NCI-H1694 (cell line): ENCODE measurements around the gene OR13A1.
"Not testable (repeated sequence)": the region's sequence is repeated elsewhere in the genome, so short reads cannot be mapped to it uniquely, and the experiment has no call there.

Experiments used
- DNase-seq: peaks from one replicate; lab custom pipeline; 2025; lab: John Stamatoyannopoulos, UW

Gene OR13A1

GRCh38 chr10:45280113-45280760 lies 35.2 kb downstream of the OR13A1 start:
- no peak for DNase-seq

- DNase-seq = no peak
These were observed 35.7 kb downstream of the OR13A1 start for GRCh38 chr10:45279682-45280081.

DNA sequence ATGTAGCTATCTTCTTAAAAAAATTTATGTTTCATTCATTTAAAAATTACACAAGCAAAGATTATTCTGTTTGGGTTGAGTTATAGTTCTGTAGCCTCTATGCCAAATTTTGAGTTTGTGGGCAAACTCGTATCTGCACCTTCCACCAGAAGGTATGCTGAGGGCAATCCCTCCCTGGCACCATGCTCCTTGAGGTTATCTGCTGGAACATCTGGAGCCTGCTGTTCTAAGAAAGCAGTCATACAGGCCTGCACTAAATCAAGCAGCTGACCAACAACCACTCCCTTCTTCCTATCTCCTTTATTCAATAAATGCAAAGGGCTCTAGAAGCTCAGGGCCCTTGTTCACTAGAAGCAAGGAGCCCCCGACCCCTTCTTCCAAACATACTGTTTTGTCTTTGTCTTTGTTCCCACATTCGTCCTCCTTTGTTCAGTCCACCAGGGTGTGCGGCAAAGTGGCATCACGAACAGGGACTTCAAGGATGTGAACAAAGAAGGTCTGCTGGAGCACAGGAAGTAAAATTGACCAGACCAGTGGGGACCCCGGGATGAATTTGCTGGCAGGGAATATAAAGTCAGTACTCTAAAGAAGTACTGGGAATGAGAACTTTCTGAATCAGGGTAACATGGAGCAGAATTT lies 36.4 kb downstream of the OR13A1 start:
- no peak for DNase-seq

DNA sequence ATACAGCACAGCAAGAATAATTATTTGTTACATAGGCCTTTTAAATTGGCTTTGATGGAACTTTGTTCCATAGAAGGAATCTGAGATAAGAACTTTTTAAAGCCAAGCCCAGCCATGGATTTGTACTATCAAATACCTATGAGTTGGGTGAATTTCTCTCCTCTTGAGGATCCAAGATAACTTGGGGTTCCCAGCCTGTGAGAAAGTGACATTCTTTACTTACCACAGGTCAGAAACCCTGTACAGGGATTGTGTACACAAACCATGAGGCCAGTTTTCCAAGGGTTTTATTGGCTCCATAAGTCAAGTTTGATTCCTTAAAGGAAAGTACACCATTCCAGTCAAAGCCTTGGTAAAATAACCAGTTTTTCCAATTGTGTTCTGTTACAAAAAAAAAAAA lies 39.3 kb downstream of the OR13A1 start:
- DNase-seq = not testable (repeated sequence)

DNA sequence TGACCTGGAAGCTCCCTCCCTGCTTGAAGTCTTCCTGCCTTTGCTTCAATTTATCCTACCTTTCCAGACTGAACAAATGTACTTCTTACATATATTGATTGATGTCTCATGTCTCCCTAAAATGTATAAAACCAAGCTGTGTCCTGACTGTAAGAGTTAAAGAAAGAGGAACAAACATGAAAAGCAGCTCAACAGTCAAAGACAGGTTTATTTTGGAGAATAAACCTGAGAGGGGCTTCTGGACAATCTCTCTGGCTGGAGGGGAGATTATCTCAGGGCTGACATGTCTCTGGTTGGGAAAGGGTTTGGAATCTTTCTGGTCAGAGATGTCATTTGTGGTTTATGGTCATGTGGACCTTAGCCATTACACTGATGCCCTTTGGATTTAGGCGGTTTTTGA lies 41.0 kb downstream of the OR13A1 start:
- no peak for DNase-seq

DNA sequence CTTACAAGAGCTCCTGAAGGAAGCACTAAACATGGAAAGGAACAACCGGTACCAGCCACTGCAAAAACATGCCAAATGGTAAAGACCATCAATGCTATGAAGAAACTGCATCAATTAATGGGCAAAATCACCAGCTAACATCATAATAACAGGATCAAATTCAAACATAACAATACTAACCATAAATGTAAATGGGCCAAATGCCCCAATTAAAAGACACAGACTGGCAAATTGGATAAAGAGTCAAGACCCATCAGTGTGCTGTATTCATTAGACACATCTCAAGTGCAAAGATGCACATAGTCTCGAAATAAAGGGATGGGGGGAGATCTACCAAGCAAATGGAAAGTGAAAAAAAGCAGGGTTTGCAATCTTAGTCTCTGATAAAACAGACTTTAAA lies 47.6 kb downstream of the OR13A1 start:
- not testable (repeated sequence) for DNase-seq

- no peak for DNase-seq
These were observed 49.4 kb downstream of the OR13A1 start for GRCh38 chr10:45265996-45266395.

DNA sequence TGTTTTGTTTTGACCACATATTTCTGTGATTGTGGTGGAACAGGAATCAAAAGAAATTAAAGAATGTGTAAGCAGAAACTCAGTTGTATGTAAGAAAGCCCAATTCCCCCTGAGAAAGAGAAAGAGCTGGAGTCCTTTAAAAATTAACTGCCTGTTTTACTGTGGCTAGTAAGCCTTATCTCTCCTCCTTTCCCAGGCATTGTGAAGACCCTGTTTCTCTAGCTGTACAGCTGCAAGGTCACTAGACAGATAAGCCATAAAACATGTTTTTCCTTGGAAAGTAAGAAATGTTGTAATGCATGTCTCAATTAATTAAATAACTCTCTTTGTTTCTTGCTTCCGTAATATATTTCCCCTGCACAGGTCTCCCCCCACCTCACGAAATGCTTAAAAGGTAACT lies 53.5 kb downstream of the OR13A1 start:
- no peak for DNase-seq

DNA sequence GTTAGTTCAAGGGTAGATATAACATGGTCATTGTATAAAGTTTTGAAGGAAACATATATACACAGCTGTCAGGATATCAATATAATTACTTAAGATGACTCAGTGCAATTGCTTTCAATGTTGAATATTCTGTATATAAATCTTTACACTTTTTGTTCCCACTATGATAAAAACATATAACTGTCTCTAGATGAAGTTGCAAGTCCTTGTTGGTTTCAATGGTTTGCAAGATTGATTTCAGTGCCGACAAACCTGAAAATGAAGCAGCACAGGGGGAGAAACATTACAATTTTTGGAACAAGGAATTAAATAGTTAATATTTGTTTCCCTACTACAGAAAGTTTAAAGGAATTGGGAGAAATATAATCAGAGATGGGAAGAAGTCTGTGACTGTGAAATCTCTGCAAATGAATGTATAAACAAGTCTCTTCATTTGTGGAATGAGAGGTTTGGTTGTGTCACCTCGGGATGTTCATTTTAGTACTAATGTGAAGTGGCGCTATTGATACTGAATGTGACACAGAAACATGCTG lies 54.1 kb downstream of the OR13A1 start:
- no peak for DNase-seq

DNA sequence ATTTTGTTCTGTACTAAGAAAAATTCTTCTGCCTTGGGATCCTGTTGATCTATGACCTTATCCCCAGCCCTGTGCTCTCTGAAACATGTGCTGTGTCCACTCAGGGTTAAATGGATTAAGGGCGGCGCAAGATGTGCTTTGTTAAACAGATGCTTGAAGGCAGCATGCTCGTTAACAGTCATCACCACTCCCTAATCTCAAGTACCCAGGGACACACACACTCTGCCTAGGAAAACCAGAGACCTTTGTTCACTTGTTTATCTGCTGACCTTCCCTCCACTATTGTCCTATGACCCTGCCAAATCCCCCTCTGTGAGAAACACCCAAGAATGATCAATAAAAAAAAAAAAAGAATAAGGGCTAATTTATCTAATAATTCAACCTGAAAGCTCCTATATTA lies 54.8 kb downstream of the OR13A1 start:
- DNase-seq = not testable (repeated sequence)

GRCh38 chr10:45259786-45260495 lies 55.5 kb downstream of the OR13A1 start:
- DNase-seq = not testable (repeated sequence)

GRCh38 chr10:45257600-45257999 lies 57.8 kb downstream of the OR13A1 start:
- no peak for DNase-seq

DNA sequence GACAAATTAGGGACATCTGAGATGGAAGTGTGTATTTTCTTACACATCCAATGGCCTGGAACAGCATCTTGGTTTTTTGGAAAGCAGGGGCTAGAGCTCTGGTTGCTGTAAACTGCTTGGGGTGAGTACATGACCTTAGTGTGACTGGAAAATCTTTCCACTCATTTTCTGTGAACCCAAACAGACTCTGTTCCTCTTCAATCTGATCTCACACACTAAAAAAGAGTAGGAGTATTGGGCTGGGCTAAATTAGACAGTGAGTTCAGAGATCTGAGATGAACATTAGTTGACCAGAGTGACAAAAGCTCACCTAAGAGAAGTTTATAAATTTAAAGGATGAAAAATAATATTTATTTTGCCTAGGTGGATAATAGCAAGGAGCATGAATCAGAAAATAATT lies 59.2 kb downstream of the OR13A1 start:
- no peak for DNase-seq

DNA sequence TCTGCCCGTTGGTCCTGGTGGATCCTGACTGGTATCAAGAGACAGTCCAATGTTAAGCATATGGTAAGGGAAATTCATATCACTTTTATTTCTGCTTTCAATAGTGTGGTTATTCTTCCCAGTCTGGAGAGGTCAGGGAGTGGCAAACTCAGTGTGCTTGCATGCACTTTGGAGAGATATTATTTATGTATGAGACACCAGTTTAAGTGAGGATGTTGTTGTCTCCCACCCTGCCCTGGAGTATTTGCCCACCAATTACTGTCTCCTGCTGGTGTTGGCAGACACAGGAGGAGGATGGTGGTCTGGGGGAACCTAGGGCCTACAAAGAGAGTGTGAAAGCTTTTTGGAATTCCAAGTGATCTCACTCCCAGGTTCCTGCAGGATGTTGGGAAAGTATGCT lies 59.7 kb downstream of the OR13A1 start:
- DNase-seq = no peak

DNA sequence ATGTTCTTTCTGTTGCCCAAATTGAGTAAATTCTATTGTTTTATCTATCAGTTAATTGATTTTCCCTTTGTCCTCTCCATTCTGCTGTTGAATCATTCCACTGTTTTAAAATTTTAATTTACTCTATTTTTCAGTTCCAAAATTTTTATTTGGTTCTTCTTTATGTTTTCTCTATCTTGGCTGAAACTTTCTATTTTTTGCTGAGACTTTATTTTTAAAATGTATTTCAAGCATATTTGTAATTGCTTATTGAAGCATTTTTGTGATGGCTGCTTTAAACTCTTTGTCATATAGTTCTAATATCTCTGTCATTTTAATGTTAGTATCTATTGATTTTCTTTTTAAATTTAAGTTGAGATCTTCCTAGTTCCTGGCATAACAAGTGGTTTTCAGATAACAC lies 60.5 kb downstream of the OR13A1 start:
- no peak for DNase-seq

DNA sequence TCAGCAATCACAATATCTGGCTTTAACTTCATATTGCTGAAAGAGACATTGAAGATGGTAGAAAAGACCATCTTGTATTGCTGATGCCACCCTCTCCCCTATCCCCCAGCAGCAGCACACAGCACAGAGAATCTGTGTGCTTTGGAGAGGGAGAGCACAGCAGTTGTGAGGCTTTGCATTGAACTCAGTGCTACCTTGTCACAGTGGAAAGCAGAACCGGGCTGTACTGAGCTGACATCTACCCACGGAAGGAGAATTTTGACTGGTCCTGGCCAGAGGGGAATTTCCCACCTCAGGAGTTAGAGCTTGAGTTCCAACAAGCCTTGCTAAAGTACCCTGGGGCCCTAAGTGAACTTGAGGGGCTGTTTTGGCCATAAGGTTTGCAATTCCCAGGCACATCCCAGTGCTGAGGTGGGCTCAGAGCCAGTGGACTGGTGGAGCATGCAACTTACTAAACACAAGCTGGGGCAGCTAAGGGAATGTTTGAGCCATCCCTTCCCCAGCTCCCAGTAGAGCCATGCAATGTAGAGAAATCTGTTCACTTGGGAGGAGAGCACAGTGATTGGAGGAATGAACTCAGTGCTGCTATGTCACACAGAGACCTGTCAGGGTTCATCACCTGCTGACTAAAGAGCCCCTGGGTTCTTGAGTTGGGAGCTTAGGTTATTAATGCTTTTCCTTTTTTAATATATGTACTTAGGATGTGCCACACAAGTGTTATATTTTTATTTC lies 62.1 kb downstream of the OR13A1 start:
- no peak for DNase-seq
